Fibroblast of lung (primary cell): ENCODE results near the gene PIGM. TPM values are rescaled to one million over a fixed set of nuclear protein-coding genes. Genes with fewer than 3 reads are reported as not detected.

Experiments used
- DNase-seq, 2 donors: peaks; one replicate each; pipeline versions ENCODE4 v3.0.0 to v3.0.0-alpha.2; 2010; ENCODE audit warnings: low read depth in 2 of 2
- H2AFZ ChIP-seq: 2 replicates; pipeline ENCODE4 v1.5.1; 2012; ENCODE audit warnings: low read length, control low read depth, inconsistent platforms
- H3K27ac ChIP-seq: 2 replicates; pipeline ENCODE4 v1.5.1; 2011; ENCODE audit warnings: low read length, control low read depth; ENCODE audit not compliant: insufficient read depth
- H3K27me3 ChIP-seq: 2 replicates; pipeline ENCODE4 v1.5.1; 2011; ENCODE audit warnings: mild to moderate bottlenecking, low read length; ENCODE audit not compliant: control insufficient read depth, insufficient read depth
- H3K36me3 ChIP-seq: 2 replicates; pipeline ENCODE4 v1.5.1; 2011; ENCODE audit warnings: low read length; ENCODE audit not compliant: control insufficient read depth, insufficient read depth
- H3K4me1 ChIP-seq: 2 replicates; pipeline ENCODE4 v1.5.1; 2011; ENCODE audit warnings: low read length; ENCODE audit not compliant: control insufficient read depth, insufficient read depth; ENCODE audit errors: extremely low read depth
- H3K4me2 ChIP-seq: 2 replicates; pipeline ENCODE4 v1.5.1; 2011; ENCODE audit warnings: low read length, control low read depth; ENCODE audit not compliant: insufficient read depth; ENCODE audit errors: extremely low read depth
- H3K4me3 ChIP-seq, 4 experiments: fragments of 200-600 bp in 1 of 4; sonication (generic) in 1 of 4; replicated peaks in 1 of 4; 2 replicates each; pipeline ENCODE4 v1.5.1; 2011 to 2016; ENCODE audit warnings: low read length in 4 of 4, low read depth in 3 of 4, mild to moderate bottlenecking in 3 of 4, control low read depth in 2 of 4, inconsistent platforms in 1 of 4, mixed read lengths in 1 of 4; ENCODE audit not compliant: insufficient read depth in 1 of 4; ENCODE audit errors: control extremely low read depth in 1 of 4
- H3K79me2 ChIP-seq: 2 replicates; pipeline ENCODE4 v1.5.1; 2012; ENCODE audit warnings: mild to moderate bottlenecking, low read length, inconsistent platforms; ENCODE audit not compliant: control insufficient read depth, insufficient read depth
- H3K9ac ChIP-seq: 2 replicates; pipeline ENCODE4 v1.5.1; 2011; ENCODE audit warnings: mild to moderate bottlenecking, low read length, control low read depth; ENCODE audit not compliant: insufficient read depth
- H3K9me3 ChIP-seq: 2 replicates; pipeline ENCODE4 v1.5.1; 2012; ENCODE audit warnings: low read depth, low read length; ENCODE audit not compliant: control insufficient read depth, insufficient read depth
- H4K20me1 ChIP-seq: 2 replicates; pipeline ENCODE4 v1.5.1; 2011; ENCODE audit warnings: low read length; ENCODE audit not compliant: control insufficient read depth, insufficient read depth; ENCODE audit errors: extremely low read depth
- EZH2 ChIP-seq: IDR thresholded peaks from 2 replicates; pipeline ENCODE4 v1.5.1; 2012; ENCODE audit warnings: low read length, control low read depth, mild to moderate bottlenecking; ENCODE audit errors: missing control alignments
- polyA plus RNA-seq, 2 donors: library from polyadenylated mRNA; depleted of rRNA in 1 of 2; stranded (reverse) in 1 of 2; unstranded in 1 of 2; fragments of >200 nt; gene quantifications; 2 replicates each; pipeline ENCODE4 v1.2.1, GENCODE V29; 2011 to 2012; ENCODE audit warnings: missing spikeins in 1 of 2
- total RNA-seq: library from RNA; depleted of rRNA; stranded (reverse); fragments of >200 nt; gene quantifications from 2 replicates; pipeline ENCODE4 v1.2.1, GENCODE V29; 2014
- TF ChIP-seq, protein P1 (sequence below), 2 donors: IDR thresholded peaks in 1 of 2; conservative IDR thresholded peaks in 1 of 2; 1 replicate in 1 of 2; 2 replicates in 1 of 2; pipeline ENCODE4 v1.5.1; 2011 to 2012; ENCODE audit warnings: low read length in 2 of 2, control low read depth in 1 of 2, inconsistent platforms in 1 of 2, low read depth in 1 of 2, mild to moderate bottlenecking in 1 of 2

Gene PIGM
- total and polyA plus RNA-seq, 2 donors (not counting 1 experiment from before 2014, with no cell fraction given): 4.5 to 6.7 TPM

DNA sequence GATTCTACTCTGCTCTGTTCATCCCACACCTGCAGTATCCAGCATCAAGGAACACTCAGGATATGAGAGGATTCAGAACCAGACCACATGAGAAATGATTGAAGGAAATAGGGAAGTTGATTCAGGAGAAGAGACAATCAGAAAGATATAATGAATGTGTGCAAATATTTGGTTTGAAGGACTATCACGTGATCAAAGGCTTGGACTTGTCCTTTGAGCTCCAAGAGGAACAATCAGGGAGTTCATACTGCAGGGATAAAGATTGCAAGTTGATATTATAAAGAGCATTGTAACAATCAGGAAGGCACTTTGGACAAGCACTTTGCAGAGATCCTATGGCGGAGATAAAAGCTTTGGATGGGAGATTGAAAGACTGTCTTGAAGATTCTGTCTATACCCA lies 13.9 kb upstream of the PIGM start:
- no peak overlapping the region for H3K4me3 ChIP-seq
- no peak overlapping the region for H3K4me2 ChIP-seq
- H4K20me1 ChIP-seq: no peaks in the 10 kb centered on the region
- H3K79me2 ChIP-seq: no peaks in the 10 kb centered on the region
- no peak overlapping the region for H3K9ac ChIP-seq
- no peak for DNase-seq
- peaks cover 12% of the 10 kb centered on the region for H3K27me3 ChIP-seq
- H3K4me1 ChIP-seq: no peaks in the 10 kb centered on the region
- no peak overlapping the region for H2AFZ ChIP-seq
- H3K27ac ChIP-seq: no peak overlapping the region
- no peak for TF ChIP-seq EZH2
- TF ChIP-seq, protein P1, sequence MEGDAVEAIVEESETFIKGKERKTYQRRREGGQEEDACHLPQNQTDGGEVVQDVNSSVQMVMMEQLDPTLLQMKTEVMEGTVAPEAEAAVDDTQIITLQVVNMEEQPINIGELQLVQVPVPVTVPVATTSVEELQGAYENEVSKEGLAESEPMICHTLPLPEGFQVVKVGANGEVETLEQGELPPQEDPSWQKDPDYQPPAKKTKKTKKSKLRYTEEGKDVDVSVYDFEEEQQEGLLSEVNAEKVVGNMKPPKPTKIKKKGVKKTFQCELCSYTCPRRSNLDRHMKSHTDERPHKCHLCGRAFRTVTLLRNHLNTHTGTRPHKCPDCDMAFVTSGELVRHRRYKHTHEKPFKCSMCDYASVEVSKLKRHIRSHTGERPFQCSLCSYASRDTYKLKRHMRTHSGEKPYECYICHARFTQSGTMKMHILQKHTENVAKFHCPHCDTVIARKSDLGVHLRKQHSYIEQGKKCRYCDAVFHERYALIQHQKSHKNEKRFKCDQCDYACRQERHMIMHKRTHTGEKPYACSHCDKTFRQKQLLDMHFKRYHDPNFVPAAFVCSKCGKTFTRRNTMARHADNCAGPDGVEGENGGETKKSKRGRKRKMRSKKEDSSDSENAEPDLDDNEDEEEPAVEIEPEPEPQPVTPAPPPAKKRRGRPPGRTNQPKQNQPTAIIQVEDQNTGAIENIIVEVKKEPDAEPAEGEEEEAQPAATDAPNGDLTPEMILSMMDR (conservative IDR thresholded peaks at IDR 0.05 in 1 of 2, IDR thresholded peaks at IDR 0.05 in 1 of 2; ENCODE audit: low read depth in 1 of 2, low read length in 2 of 2): no peak
- no peaks in the 10 kb centered on the region for H3K36me3 ChIP-seq
- H3K9me3 ChIP-seq: no peaks in the 10 kb centered on the region

DNA sequence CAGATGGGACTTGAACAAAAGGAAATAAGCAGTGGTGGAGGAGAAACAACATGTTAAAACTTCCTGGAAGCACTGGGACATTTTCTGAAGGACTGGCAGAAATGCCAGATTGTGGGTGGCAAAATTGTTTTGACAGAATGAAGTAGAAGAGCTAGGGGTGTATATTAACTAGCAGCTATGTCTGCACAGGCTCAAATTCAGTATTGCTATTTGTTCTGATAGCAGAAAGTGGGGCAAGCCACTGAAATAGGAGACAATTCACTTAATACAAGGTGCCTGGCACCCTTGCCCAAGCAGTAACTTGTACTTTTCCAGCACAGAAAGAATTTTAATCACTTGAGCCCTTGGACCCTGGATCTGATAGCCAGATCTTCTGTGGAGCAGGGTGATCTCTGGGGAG lies 11.8 kb upstream of the PIGM start:
- Histone ChIP-seq H3K27me3 (peaks cover 12% of the 10 kb centered on the region), H3K79me2 (no peaks in the 10 kb centered on the region), H3K36me3 (no peaks in the 10 kb centered on the region), H3K9ac (no peak overlapping the region), H4K20me1 (no peaks in the 10 kb centered on the region), H2AFZ (no peak overlapping the region), H3K4me1 (no peaks in the 10 kb centered on the region), H3K27ac (no peak overlapping the region), H3K4me3 (no peak overlapping the region), H3K4me2 (no peak overlapping the region), H3K9me3 (no peaks in the 10 kb centered on the region)
- no peak for DNase-seq
- TF ChIP-seq EZH2: no peak
- TF ChIP-seq, protein P1 (conservative IDR thresholded peaks at IDR 0.05 in 1 of 2, IDR thresholded peaks at IDR 0.05 in 1 of 2; ENCODE audit: low read depth in 1 of 2, low read length in 2 of 2): no peak

DNA sequence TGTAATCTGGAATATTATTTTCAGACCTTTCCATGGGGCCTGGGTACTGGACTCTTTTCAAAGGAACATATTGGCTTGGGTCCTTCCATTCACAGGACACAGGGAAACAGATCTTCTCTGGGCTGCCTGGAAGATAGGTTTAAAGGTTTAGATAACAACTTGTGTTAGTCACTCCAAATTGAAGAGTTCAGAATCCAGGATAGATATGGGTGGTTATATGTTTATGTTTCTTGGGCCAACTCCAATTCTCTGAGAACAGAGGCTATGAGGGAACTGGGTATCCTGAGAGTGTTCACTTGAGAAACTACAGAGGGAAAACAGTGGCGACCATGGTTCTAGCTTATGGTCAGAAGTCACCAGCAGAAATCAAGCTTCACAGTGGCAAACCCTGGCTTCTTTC lies 8.7 kb upstream of the PIGM start:
- H4K20me1 ChIP-seq: no peaks in the 10 kb centered on the region
- no peaks in the 10 kb centered on the region for H3K36me3 ChIP-seq
- H3K4me2 ChIP-seq: no peak overlapping the region
- no peak overlapping the region for H3K9ac ChIP-seq
- no peak overlapping the region for H3K27ac ChIP-seq
- TF ChIP-seq, protein P1 (conservative IDR thresholded peaks at IDR 0.05 in 1 of 2, IDR thresholded peaks at IDR 0.05 in 1 of 2; ENCODE audit: low read depth in 1 of 2, low read length in 2 of 2): no peak
- TF ChIP-seq EZH2: no peak
- H3K27me3 ChIP-seq: no peaks in the 10 kb centered on the region
- DNase-seq: peak in 1 of 2 donors; percentile 14
- no peak overlapping the region for H2AFZ ChIP-seq
- H3K9me3 ChIP-seq: no peaks in the 10 kb centered on the region
- H3K4me3 ChIP-seq: no peak overlapping the region
- no peaks in the 10 kb centered on the region for H3K4me1 ChIP-seq
- H3K79me2 ChIP-seq: no peaks in the 10 kb centered on the region
